Activated T-cell treated with anti-CD3 and anti-CD28 coated beads, Interleukin-2, amount 50 U/mL, for 1 hour (primary cell): ENCODE data around the gene NMB.
"Not testable (repeated sequence)": the region's sequence is repeated elsewhere in the genome, so short reads cannot be mapped to it uniquely, and the experiment has no call there.

Source experiments
- DNase-seq: peaks from one replicate; pipeline ENCODE4 v3.0.0-alpha.2; 2020

The NMB gene

GRCh38 chr15:84654689-84655453 lies 3.1 kb downstream of the NMB start:
- DNase-seq: peak; percentile 78

GRCh38 chr15:84653910-84654688 lies 3.9 kb downstream of the NMB start, which contains the start of gene WDR73:
Gene WDR73, minus strand, starts transcription at chr15:84654283. Its CDS starts 9 bp downstream, at chr15:84654274.
- peak; percentile 98 for DNase-seq

- DNase-seq: no peak
Measured at GRCh38 chr15:84653584-84653909, 4.5 kb downstream of the NMB start.

- no peak for DNase-seq
Measured at GRCh38 chr15:84649706-84650105, 8.3 kb downstream of the NMB start.

GRCh38 chr15:84648539-84648938 lies 9.5 kb downstream of the NMB start:
- DNase-seq: no peak

- no peak for DNase-seq
Measured at GRCh38 chr15:84647726-84648125, 10.3 kb downstream of the NMB start.

- DNase-seq: no peak
Measured at GRCh38 chr15:84645997-84646396, 12.0 kb downstream of the NMB start.

GRCh38 chr15:84645496-84645895 lies 12.5 kb downstream of the NMB start:
- no peak for DNase-seq

- DNase-seq: no peak
Measured at GRCh38 chr15:84643838-84644237, 14.2 kb downstream of the NMB start.

- DNase-seq: not testable (repeated sequence)
Measured at GRCh38 chr15:84642640-84643039, 15.4 kb downstream of the NMB start.

GRCh38 chr15:84641871-84642270 lies 16.1 kb downstream of the NMB start:
- DNase-seq: not testable (repeated sequence)

- no peak for DNase-seq
Measured at GRCh38 chr15:84638103-84638502, 19.9 kb downstream of the NMB start.

- DNase-seq: no peak
Measured at GRCh38 chr15:84634228-84634837, 23.7 kb downstream of the NMB start.

- DNase-seq: peak; percentile 77
Measured at GRCh38 chr15:84633311-84634227, 24.4 kb downstream of the NMB start.

GRCh38 chr15:84631706-84632272 lies 26.2 kb downstream of the NMB start:
- DNase-seq: no peak

GRCh38 chr15:84629033-84629432 lies 29.0 kb downstream of the NMB start:
- DNase-seq: no peak

GRCh38 chr15:84625123-84625522 lies 32.9 kb downstream of the NMB start:
- DNase-seq: no peak

GRCh38 chr15:84624359-84624758 lies 33.6 kb downstream of the NMB start:
- no peak for DNase-seq

GRCh38 chr15:84621358-84621979 lies 36.5 kb downstream of the NMB start:
- no peak for DNase-seq

- no peak for DNase-seq
Measured at GRCh38 chr15:84620626-84621025, 37.4 kb downstream of the NMB start.

- DNase-seq: no peak
Measured at GRCh38 chr15:84616235-84616634, 41.8 kb downstream of the NMB start.

- no peak for DNase-seq
Measured at GRCh38 chr15:84611631-84612030, 46.4 kb downstream of the NMB start.
